GM18507 (cell line): ENCODE results near the gene ZBTB22.
"Not testable (repeated sequence)": the region's sequence is repeated elsewhere in the genome, so short reads cannot be mapped to it uniquely, and the experiment has no call there.

ENCODE experiments used
- DNase-seq: peaks from one replicate; pipeline ENCODE4 v3.0.0; 2011; ENCODE audit warnings: low read depth; ENCODE audit not compliant: insufficient read length; ENCODE audit errors: extremely low spot score
- FAIRE-seq: peaks from 2 replicates; lab custom pipeline; 2011; peaks lifted over from hg19 to GRCh38; lab: Jason Lieb, UNC

Gene ZBTB22

GRCh38 chr6:33288141-33288920 lies 29.2 kb downstream of the ZBTB22 start:
- FAIRE-seq (no peak), DNase-seq (no peak)

DNA sequence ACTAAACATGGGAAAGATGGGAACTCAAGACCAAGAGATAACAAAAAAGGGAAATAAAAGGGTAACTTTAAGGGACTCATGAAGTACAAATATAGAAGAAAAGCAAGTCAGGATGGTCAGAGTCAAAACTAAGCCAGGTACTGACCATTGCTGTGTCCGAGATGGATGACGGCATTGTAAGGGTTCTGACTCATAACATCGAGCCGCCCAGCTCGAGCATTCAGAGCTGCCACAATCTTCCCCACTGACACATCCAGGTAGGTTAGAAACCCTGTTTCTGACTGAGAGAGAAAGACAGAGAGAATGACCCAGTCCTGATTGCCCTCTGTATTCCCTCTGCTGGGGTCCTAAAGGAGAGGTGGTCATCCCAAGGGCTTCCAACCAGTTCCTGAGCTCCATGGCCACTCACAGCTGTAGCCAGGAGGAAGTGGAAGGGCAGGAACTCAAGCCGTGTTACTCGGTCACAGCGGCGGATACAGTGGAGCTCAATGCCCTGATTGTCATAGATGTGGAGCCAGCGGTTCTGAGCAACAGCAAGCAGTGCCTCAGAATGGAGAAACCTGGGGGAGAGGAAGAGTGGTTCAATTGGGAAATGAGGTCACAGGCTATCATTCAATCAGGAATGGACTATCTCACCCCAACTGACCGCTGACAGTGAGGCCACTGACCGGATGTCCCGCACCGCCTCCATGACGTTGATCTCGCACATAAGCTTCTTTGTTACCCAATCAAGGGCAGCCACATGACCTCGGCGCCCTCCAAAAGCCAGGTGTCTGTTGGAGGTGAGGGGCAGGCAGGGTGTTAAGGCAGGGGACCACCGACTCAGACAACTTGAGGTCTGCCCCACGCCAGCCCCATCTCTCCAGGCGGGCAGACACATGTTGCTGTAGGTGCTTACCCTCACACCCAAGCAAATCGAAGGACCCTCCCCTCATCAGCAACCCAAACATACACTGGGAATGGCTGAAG lies 30.3 kb downstream of the ZBTB22 start:
- DNase-seq (no peak), FAIRE-seq (no peak)

DNA sequence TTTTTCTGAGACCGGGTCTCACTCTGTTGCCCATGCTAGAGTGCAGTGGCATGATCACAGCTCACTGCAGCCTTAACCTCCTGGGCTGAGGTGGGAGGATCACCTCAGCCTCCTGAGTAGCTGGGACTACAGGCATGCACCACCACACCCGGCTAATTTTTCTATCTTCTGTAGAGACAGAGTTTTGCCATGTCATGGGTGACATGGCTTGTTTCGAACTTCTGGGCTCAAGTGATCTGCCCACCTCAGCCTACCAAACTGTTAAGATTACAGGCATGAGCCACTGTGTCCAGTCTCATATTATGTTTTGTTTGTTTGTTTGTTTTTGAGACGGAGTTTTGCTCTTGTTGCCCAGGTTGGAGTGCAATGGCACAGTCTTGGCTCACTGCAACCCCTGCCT lies 32.3 kb downstream of the ZBTB22 start:
- DNase-seq, FAIRE-seq: not testable (repeated sequence)

GRCh38 chr6:33280539-33280938 lies 37.0 kb downstream of the ZBTB22 start:
- DNase-seq (no peak), FAIRE-seq (no peak)

- DNase-seq = no peak
- no peak for FAIRE-seq
Measured at GRCh38 chr6:33279971-33280511, 37.5 kb downstream of the ZBTB22 start.

- FAIRE-seq = no peak
Measured at GRCh38 chr6:33279257-33279695, 38.3 kb downstream of the ZBTB22 start.

GRCh38 chr6:33278810-33279209 lies 38.7 kb downstream of the ZBTB22 start:
- DNase-seq (no peak), FAIRE-seq (no peak)

More at GRCh38 chr6:33279257-33279695, 38.3 kb downstream of the ZBTB22 start:
- DNase-seq = no peak

- no peak for FAIRE-seq
- no peak for DNase-seq
Measured at GRCh38 chr6:33278392-33278741, 39.2 kb downstream of the ZBTB22 start.

GRCh38 chr6:33277663-33278391 lies 39.7 kb downstream of the ZBTB22 start:
- FAIRE-seq (peak; percentile 12), DNase-seq (no peak)

DNA sequence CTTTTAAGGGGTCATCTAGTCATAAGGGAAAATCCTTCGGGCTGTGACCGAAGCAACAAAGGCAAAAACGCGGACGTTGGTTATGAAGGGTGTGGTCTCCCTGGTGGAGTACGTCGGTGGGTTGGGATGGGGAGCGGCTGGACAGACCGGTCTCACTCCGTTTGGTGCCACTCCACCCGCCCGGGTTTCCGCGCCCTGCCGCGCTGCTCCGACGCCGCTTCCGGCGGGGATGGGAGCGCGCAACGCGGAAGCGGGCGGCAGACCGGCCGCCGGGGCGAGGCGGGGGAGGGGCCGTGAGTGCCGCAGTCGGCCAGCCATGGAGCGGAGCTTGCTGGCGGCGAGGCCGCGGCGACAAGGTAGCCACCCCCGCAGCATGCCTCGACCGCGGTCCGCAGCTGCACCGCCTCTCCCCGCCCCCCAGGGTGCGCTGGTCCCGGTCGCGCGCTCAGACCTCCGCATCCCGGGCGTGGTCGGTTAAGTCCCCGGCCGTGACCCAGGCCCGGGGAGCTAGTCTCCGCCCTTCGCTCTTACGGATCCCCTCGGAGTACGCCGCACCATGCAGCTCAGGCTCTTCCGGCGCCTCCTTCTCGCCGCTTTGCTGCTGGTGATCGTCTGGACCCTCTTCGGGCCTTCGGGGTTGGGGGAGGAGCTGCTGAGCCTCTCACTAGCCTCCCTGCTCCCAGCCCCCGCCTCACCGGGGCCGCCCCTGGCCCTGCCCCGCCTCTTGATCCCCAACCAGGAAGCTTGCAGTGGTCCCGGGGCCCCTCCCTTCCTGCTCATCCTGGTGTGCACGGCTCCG lies 40.5 kb downstream of the ZBTB22 start, which contains the start of gene B3GALT4:
B3GALT4 (plus strand) TSS at position 260 of the 799 bp plus-strand sequence; CDS start at position 557, 297 bp downstream.
- no peak for DNase-seq
- peak; percentile 74 for FAIRE-seq

DNA sequence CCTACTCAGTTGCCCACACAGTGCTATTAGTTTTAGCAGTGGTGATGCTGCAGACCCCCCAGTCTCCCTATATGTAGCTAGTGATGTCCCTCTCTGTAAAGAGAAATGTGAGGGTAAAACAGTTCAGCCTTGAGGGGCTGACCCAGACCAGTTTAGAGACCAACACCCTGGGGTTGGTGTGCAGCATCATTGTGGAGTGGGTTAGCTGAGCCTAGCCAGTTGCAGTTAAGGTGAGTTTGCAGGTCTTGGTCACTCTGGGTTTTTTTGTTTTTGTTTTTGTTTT lies 41.0 kb downstream of the ZBTB22 start:
- DNase-seq (no peak), FAIRE-seq (no peak)

GRCh38 chr6:33275795-33276580 lies 41.6 kb downstream of the ZBTB22 start:
- FAIRE-seq, DNase-seq: not testable (repeated sequence)

GRCh38 chr6:33273924-33274902 lies 43.3 kb downstream of the ZBTB22 start:
- no peak for FAIRE-seq

DNA sequence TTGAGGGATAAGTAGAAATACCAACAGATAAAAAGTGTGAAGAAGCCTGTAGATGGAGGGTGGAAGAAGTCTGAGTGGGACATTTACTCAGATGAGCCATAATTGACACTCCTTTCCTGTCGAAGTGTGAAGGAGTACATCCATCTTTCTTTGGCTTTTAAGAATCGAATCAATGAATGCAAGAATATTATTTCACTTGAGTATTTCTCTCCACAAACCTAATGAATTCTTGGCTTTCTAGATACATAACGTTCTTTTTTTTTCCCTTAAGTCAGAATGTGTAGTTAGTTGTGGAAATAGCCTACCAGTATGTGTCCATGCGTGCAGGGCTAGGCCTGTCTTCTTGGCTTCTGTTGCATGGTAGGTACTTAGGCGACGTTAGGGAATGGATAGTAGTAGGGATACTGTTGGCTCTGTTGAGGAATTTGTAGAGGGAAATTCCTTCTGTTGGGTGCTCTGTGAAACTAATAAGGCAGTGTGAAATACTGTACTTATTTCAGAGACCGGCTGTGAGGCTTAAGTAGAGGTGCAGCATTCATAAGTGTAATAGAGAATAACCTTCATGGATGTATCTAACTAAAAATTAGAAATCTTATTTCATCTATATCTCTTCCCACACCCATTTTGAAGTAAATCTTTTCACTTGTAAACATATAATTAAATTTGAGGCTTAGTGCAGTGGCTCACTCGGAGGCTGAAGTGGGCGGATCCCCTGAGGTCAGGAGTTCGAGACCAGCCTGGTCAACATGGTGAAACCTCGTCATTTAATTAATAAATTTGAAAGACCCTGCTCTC lies 44.2 kb downstream of the ZBTB22 start:
- DNase-seq (no peak), FAIRE-seq (no peak)

More at GRCh38 chr6:33273924-33274902, 43.3 kb downstream of the ZBTB22 start:
- no peak for DNase-seq

DNA sequence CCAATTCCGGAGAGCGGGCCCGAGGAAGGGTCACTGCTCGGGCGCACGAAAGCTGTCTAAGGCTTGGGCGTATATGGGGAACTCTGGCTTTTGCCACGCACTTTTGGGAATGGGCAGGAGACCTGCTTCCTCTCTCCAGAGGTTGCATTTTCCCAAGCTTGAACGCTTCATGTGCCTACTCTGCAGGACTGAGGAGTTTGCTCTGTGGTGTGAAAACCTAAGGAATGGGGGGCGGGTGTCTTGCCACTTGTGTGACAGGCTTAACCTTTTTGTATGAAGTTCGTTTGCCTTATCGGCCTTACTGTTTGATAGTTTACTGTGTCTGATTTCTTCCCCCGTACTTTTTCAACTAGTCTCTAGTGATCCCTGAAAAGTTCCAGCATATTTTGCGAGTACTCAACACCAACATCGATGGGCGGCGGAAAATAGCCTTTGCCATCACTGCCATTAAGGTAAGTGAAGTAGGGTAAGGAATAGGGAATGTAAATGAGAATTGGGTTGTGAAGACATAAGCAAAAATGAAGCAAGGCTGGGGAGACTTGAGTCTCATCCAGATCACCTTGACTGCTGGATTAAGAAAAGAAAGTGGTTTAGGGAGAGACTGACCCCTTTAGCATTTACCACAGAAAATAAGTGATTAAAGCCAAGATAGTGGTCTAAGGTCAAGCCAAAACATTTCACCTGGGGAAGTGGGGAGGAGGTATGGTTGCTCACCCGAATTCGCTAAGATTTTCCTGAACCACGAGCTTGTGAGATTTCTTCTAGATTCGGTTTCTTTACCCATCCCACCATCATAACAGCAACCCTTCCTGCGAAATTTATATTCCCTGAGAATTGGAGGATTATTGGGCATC lies 45.0 kb downstream of the ZBTB22 start:
- no peak for FAIRE-seq

More for the DNA sequence above, 45.0 kb downstream of the ZBTB22 start:
- no peak for DNase-seq
